Putamen (tissue), 1 donor: ENCODE data around the gene DNTT.
A peak's percentile ranks its signal among the peaks of the same experiment; 100 is the strongest.

Source experiments
- DNase-seq: peaks from one replicate; pipeline ENCODE4 v3.0.0-alpha.2; 2016; ENCODE audit warnings: low spot score

Gene DNTT

GRCh38 chr10:96309628-96310320 lies 5.5 kb downstream of the DNTT start:
- DNase-seq = no peak

DNA sequence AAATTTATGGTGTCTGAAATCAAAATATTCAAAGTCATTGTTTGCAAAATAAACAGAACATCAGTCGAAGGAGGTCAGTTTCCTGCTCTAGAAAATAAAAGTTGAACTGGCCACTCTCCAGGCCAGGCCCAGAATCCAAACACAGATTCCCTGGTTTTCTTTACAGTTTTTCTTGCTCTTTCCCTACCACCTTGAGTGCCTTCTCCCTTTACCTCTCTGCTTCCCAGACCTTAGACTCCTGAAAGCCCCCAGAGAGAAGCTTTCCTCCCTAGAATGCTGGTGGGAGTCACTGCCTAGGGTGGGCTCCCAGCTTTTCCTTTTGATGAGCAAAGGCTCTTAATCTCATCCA lies 6.1 kb downstream of the DNTT start:
- no peak for DNase-seq

DNA sequence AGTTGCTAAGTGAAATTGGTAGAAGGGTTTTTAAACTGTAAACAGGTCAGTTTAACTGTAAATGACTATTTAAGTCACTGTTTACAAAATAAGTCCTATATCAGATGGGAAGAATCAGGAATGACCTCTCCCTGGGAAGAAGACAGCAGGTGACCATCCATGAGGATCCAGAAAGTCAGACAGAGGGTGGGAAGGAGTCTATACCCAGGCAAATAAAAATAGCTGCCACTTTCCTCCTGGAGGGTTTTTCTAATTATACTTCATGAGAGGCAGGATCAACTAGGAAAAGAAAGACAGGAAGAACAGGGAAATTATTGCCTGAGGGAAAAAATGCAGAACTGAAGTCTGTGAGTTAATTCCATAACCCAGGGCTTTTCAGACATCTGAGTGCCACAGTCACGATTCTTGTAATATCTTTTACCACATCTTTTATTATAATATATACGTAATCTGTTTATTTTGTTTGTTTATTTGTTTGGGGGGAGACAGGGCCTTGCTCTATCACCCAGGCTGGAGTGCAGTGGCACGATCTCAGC lies 7.0 kb downstream of the DNTT start:
- DNase-seq = no peak

DNA sequence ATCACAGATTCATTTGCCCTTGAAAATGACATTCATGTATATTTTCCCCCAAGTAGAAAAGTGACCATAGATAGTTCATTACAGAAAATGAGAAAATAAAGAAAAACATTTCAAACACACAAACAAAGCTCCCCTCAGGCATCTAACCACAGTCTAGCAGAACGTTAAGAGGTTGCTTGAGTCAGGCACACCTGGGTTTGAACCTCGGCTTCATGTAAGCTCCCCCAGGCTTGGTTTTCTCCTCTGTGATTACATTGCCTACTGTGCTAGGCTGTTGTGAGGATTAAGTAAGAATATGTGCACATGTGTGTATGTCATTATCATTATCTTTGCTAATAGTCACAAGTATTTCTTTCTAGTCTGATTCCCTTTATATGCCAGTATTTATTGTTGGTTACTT lies 9.1 kb downstream of the DNTT start:
- DNase-seq = no peak

DNA sequence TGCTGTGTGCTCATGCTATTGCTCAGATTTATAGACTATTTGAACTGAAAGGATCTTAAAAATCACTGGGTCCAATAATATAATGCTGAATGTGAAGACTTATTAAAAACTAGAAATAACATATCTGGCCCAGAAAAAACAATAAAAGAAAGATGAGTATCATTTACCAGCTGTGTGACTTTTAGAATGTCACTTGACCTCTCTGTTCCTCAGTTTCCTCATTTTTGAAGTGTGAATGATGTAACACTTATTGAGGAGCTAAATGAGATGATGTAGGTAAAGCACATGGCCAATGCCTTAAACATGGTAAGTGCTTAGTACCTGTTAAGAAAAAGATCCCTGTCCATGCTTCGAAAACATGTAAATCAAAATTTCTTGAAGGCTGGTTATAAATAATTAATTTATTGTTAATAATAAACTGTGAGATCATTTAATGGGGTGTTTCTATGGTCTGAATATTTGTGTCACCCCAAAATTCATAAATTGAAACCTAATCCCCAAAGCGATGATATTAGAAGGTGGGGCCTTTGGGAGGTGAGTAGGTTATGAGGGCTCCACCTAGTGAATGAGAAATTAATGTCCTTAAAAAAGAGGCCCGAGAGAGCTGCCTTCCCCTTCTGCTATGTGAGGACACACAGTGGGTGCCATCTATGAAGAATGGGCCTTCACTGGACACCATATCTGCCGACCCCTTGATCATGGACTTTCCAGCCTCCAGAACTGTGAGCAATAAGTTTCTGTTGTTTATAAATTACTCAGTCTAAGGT lies 13.0 kb downstream of the DNTT start:
- no peak for DNase-seq

- DNase-seq = no peak
Measured at GRCh38 chr10:96319754-96320474, 15.7 kb downstream of the DNTT start.

DNA sequence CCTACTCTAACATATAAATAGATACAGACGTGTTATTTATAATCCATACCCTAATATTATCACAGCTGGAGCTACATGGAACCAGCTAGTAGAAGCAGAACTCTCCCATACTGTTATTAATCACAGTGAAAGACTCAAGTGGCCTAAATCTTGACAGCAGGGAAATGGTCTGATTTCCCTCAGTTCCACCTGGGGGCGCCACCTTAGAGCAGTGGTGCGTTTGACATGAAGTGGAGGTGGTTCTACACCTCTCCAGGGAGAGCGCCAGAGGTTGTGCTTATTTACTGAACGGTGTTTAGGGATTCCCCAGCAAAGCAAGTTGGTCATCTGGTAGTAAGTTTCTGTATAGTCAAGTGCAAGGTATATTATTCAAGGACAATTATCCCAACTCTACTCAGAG lies 17.6 kb downstream of the DNTT start:
- DNase-seq = no peak

- DNase-seq = no peak
Measured at GRCh38 chr10:96322275-96322674, 18.0 kb downstream of the DNTT start.

DNA sequence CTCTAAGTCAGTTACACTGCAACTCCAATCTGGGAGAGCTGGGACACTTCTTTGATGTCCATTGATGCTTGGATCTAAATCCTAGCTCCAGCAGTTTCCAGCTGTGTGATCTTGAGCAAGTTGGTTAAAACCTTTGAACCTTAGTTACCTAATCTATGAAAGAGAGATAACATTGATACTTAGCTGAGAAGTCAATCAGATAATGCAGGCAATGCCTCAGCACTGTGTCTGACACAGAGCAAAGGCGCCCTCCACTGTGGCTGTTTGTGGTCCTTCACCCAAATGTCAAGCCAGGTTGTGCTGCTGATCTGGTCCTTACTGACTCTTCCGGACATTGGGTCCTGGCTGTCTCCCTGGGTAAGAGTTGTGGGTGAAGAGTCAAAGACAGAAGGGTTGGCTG lies 20.2 kb downstream of the DNTT start:
- no peak for DNase-seq

GRCh38 chr10:96325719-96326373 lies 21.6 kb downstream of the DNTT start:
- DNase-seq = no peak

DNA sequence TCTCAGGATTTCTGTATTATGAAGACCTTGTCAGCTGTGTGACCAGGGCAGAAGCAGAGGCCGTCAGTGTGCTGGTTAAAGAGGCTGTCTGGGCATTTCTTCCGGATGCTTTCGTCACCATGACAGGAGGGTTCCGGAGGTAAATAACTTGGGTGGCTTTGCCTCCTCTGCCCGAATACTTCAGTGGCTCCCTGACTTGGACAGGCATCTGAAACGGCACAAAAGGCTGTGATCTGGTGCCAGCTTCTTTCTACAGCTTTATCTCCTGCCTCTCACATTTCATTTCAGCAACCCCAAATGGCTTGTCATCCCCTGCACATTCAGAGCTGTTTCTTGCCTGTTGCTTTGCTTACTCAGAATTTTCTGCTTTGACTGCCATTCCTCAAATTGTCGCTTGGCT lies 23.2 kb downstream of the DNTT start:
- DNase-seq = no peak

DNA sequence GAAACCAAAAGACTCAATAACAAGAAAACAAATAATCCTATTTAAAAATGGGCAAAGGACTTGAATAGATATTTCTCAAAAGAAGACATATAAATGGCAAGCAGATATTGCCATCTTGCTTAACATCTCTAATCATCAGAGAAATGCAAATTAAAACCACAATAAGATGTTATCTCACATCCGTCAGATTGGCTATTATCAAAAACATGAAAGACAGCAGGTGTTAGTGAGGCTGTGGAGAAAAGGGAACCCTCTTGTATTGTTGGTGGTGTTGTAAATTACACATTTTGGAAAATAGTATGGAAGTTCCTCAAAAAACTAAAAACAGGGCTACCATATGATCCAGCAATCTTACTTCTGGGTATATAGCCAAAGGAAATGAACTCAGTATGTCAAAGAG lies 28.9 kb downstream of the DNTT start:
- DNase-seq = no peak

DNA sequence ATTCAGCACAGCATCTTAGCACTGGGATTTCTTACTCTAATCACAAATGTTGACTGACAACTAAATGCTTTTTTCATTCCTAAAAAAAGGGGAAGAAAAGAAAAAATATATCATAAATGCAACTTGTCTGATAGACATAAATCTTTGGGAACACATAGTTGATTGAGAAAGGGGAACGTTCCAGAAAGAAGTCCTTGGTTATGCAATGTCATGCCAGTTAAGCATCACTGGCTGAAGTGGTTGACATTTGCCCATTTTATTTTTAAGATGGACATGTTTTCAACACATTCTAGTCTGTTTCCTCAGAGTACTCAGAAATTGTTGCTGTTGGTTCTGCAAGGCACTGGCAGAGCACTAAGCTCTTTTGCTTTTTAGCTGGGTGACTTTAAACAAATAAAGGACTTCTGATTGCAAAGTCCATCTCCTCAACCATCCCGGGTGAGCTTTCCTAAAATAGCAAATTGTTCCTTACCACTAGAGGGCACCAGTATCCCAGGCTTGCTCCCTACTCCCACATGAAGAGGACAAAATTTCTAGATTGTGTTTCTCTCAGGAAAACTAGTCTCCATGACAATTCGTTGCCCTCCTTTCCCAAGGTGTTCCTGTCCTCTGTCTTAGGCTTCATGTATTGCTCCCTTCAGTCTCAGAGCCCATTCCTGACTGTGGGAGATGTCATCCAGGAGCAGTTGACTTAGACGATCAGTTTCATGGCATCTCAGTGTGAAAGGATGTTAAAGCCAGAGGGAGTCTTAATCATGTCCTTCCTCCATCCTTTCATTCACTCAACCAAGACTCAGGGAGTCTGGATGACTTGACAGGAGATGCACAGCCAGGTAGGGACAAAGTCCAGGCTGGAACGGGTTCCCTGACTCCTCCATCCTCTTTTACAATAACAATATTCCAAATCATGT lies 30.6 kb downstream of the DNTT start:
- DNase-seq = peak; percentile 65

DNA sequence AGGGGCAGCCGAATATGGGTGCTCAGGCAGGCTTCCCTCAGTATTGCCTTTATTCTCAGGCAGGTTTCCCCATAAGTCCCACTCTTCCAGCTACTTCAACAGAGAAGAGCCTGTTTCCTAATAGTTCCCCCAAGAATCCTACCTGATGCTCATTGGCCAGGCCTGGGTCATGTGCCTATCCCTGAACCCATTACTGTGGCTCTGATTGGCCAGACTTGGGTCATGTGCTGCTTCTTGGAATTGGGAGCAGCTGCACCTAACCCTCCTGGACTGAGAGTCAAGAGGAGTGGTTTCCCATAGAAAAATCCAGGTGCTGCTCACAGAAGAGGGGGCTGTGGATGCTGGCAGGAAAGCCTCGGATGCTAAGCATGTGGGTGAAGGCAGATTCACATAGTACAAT lies 32.9 kb downstream of the DNTT start:
- DNase-seq = no peak

- peak; percentile 45 for DNase-seq
Measured at GRCh38 chr10:96338279-96338925, 34.2 kb downstream of the DNTT start.

DNA sequence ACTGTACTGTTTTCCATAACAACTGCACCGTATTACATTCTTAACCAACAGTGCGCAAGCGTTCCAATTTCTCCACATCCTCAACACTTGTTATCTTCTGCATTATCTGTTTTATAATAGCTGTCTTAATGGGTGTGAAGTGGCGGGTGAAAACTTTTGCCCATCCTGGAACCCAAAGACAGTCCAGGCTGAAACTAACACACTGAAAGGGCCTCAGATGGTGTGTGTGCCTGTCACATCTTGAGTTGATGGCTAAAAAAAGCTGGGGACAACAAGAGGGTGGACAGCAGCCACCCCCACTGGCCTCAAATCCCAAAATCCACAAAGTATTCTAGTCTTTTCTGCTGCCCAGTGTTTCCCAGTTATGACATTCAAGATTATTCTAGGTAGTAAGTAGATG lies 35.1 kb downstream of the DNTT start:
- no peak for DNase-seq

DNA sequence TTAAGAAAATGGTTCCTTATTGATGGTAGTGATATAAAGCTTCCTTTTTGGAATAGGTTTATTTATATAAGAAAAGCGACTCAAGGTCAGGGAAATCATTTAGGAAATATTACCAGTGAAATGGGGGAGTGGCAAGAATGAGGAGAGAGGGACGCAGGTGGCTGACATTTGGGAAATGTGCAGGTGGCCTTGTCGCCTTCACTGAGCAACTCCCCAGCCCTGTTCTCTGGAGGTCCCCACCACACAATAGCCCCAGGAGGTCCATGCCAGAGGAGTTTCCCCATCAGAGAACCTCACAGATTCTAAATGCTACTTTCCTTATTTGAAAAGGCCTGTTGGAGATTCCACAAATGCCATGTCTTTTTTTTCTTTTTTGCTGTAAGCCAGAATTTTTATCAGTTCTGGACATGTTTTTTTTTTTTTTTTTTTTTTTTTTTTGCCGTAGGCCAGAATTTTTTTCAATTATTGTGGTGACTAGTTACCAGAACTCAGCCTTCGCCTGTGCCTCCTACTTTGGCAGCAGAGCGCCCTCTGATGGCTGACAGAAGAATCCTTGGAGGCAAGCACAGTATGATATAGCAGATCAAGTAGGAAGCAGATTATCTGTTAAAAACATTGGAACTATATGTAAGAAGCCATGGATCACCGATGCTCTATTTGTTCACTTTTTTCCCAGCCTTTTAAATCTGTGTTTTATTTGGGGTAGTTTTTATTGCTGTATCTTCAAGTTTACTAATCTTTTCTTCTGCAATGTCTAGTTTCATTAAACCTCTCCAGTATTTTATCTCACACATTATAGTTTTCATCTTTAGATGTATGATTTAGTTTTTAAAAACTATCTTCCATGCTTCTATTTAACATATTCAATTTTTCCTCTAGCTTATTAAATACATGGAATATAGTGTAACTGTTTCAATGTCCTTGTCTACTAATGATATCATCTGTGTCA lies 36.0 kb downstream of the DNTT start:
- peak; percentile 66 for DNase-seq

DNA sequence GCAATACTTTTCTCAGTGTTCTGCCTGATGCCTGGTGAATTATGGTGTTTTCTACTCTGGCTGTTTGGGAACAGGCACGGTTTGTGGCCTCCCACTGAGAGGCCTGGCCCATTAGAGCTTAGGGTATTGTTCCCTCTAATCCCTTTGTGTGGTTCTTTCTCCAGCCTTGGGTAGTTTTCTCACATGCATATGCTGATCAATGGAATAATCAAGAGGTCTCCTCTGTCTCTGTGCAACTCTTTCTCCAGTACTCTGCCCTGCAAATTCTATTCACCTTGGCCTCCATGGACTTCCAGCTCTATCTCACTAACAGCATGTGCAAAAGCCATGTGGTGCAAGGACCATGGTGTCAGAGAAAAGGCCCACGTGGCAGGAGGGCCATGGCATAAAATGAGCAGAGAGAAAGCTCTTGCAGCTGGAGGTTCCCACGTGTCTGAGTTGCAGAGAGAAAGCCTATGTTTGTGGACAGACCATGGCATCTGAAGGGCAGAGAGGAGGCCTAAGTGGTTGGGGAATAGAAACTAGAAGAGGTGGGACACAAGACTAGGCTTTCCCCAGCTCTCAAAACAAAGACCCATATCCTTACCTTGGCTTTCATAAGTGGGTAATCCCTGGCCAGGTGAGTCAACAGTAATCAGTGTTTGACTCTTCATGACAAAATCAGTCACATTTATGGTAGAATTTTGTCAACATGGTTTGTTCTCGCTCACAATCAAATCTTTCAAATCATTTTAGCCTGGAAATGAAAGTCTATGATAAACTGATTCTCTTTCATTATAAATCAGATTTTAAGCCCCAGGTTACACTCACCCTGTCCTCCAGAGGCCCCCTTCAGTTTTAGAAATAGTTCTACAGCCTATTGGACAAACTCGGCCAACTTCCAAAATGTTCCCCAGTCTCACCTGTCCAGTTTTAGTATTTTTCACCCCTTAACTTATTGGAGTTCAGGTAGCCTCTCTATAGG lies 37.3 kb downstream of the DNTT start:
- no peak for DNase-seq
